ENCODE data around the gene DHRS7B. TPM values are rescaled to one million over a fixed set of nuclear protein-coding genes. Genes with fewer than 3 reads are reported as not detected.

The DHRS7B gene
- total RNA-seq, 1 donor from 2014 or later = 8.3 TPM

DNA sequence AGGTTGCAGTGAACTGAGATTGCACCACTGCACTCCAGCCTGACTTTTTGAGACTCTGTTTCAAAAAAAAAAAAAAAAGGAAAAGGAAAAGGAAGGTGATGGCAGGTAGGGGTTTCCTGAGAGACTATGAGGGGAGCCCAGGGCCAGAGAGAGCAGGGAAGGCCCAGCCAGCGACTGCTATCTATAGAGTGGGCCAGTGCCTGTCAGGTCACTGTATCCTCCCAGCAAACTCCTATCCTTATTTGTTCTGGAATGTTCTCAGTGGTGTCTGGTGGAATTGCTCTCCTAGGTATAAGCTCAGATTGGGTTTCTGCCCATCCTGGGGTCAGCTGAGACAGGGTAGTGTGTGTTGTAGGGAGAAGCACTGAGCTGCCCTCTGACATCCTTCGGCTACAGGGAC is 102.1 kb downstream of the DHRS7B start:
- no peak for TF ChIP-seq CTCF (IDR thresholded peaks at IDR 0.05; ENCODE audit: partially characterized antibody, unreplicated experiment)
- Mint-ChIP-seq H3K36me3 (ENCODE audit: unreplicated experiment) (peaks cover 15% of the 10 kb centered on the region), H3K27me3 (ENCODE audit: unreplicated experiment) (no peaks in the 10 kb centered on the region), H3K4me1 (ENCODE audit: low read depth, unreplicated experiment) (peaks cover 6% of the 10 kb centered on the region), H3K9me3 (ENCODE audit: unreplicated experiment) (peaks cover 15% of the 10 kb centered on the region), H3K27ac (ENCODE audit: unreplicated experiment) (no peak overlapping the region), H3K4me3 (ENCODE audit: unreplicated experiment) (no peak overlapping the region)
- no peak for DNase-seq

DNA sequence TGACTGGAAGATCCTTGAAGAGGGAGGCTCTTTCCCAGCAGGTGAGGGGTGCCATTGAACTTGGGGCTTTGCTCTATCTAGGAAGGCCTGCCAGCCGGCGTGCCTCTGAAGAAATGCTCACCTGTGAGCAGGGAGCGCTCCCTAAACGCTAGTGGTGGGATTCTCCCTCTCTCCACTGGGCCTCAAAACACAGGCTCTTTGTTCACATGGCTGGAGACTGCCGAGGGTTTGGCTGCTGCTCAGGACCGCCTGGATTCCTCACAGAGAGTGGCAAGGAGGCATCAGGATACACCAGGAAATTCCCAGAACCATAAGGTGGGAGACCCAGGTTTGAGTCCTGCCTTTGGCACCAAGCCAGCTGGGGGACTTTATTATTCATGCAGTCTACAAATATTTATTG is 104.8 kb downstream of the DHRS7B start:
- Mint-ChIP-seq H3K27me3 (ENCODE audit: unreplicated experiment) (peaks cover 4% of the 10 kb centered on the region), H3K4me3 (ENCODE audit: unreplicated experiment) (no peak overlapping the region), H3K36me3 (ENCODE audit: unreplicated experiment) (peaks cover 19% of the 10 kb centered on the region), H3K9me3 (ENCODE audit: unreplicated experiment) (peaks cover 22% of the 10 kb centered on the region), H3K4me1 (ENCODE audit: low read depth, unreplicated experiment) (peaks cover 13% of the 10 kb centered on the region), H3K27ac (ENCODE audit: unreplicated experiment) (no peak overlapping the region)
- no peak for TF ChIP-seq CTCF (IDR thresholded peaks at IDR 0.05; ENCODE audit: partially characterized antibody, unreplicated experiment)
- no peak for DNase-seq

GRCh38 chr17:21232033-21232749 is 105.4 kb downstream of the DHRS7B start:
- Mint-ChIP-seq H3K9me3 (ENCODE audit: unreplicated experiment) (peaks cover 22% of the 10 kb centered on the region), H3K27me3 (ENCODE audit: unreplicated experiment) (peaks cover 5% of the 10 kb centered on the region), H3K4me3 (ENCODE audit: unreplicated experiment) (no peak overlapping the region), H3K36me3 (ENCODE audit: unreplicated experiment) (peaks cover 19% of the 10 kb centered on the region), H3K4me1 (ENCODE audit: low read depth, unreplicated experiment) (peaks cover 13% of the 10 kb centered on the region), H3K27ac (ENCODE audit: unreplicated experiment) (no peak overlapping the region)
- TF ChIP-seq CTCF (IDR thresholded peaks at IDR 0.05; ENCODE audit: partially characterized antibody, unreplicated experiment) = no peak
- DNase-seq = no peak

DNA sequence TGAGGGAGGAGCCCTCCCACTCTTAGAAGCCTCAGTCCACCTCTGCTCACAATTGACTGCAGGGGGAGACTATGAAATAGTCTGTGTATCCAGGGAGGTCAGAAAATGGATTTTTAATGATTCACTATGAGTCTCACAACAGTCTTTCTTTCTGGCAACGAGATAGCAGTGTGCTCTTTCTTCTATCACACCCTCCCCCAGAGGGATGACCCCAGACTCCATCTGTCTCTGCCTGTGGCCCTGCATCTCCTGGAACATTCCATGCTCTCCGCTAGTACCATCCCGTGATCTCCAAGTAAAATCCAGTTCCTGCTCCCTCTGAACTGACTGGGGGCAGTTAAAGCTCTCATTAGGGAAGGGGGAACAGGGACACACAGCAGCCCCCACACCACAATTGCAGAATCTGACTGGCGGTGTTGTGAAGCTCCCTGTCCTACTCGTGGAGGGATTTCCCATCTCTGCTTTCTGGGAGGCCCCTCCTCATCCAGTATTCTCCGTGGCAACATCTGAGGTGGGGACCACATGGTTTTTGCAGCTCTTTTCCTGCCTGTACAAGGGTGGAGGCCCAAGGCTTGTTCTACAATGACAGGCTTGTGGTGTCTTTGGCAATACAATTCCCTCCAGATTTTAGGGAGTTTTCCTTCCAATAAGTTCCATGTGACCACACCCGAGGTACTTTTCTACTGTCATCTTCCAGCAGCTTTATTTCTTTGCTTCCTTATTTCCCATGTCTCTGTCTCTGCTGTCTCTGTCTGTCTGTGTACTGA is 107.0 kb downstream of the DHRS7B start:
- peaks cover 7% of the 10 kb centered on the region for H3K27me3 Mint-ChIP-seq (ENCODE audit: unreplicated experiment)
- TF ChIP-seq CTCF (IDR thresholded peaks at IDR 0.05; ENCODE audit: partially characterized antibody, unreplicated experiment) = no peak
- H3K4me3 Mint-ChIP-seq (ENCODE audit: unreplicated experiment) = peak overlapping the region; percentile 18
- H3K9me3 Mint-ChIP-seq (ENCODE audit: unreplicated experiment) = peaks cover 20% of the 10 kb centered on the region
- DNase-seq = no peak
- H3K27ac Mint-ChIP-seq (ENCODE audit: unreplicated experiment) = peak overlapping the region; percentile 52
- peaks cover 23% of the 10 kb centered on the region for H3K36me3 Mint-ChIP-seq (ENCODE audit: unreplicated experiment)
- peaks cover 13% of the 10 kb centered on the region for H3K4me1 Mint-ChIP-seq (ENCODE audit: low read depth, unreplicated experiment)

DNA sequence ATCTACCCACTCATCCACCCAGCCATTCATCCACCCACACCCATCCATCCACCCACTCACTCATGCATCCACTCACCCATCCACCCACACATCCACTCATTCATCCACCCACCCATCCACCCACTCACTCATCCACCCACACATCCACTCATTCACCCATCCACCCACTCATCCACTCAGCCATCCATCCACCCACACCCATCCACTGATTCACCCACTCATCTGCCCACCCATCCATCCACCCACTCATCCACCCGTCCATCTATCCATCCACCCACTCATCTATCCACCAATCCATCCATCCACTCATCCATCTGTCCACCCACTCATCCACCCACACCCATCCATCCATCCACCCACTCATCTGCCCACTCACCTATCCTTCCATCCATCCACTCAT is 109.2 kb downstream of the DHRS7B start:
- Mint-ChIP-seq H3K36me3 (ENCODE audit: unreplicated experiment) (peaks cover 23% of the 10 kb centered on the region), H3K4me1 (ENCODE audit: low read depth, unreplicated experiment) (peaks cover 26% of the 10 kb centered on the region), H3K4me3 (ENCODE audit: unreplicated experiment) (no peak overlapping the region), H3K9me3 (ENCODE audit: unreplicated experiment) (peaks cover 20% of the 10 kb centered on the region), H3K27me3 (ENCODE audit: unreplicated experiment) (peaks cover 11% of the 10 kb centered on the region), H3K27ac (ENCODE audit: unreplicated experiment) (no peak overlapping the region)
- DNase-seq = no peak
- TF ChIP-seq CTCF (IDR thresholded peaks at IDR 0.05; ENCODE audit: partially characterized antibody, unreplicated experiment) = no peak

Data from glutamatergic neuron (in vitro differentiated cells).